ENCODE results near the gene FRMPD4. TPM values are rescaled to one million over a fixed set of nuclear protein-coding genes. Genes with fewer than 3 reads are reported as not detected.

Gene FRMPD4
- total RNA-seq, 1 donor from 2014 or later, result 0.79 TPM

- no peak for FAIRE-seq
- TF ChIP-seq CTCF (IDR thresholded peaks at IDR 0.05; ENCODE audit: insufficient read depth, low read length, severe bottlenecking), result no peak
- Histone ChIP-seq H3K27me3 (ENCODE audit: control insufficient read depth, insufficient read depth, low read length) (no peaks in the 10 kb centered on the region), H3K4me3 (ENCODE audit: low read depth, low read length) (no peak overlapping the region), H3K36me3 (ENCODE audit: control insufficient read depth, insufficient read depth, low read length) (no peaks in the 10 kb centered on the region)
- no peak for DNase-seq (ENCODE audit: low read depth)
Measured at GRCh38 chrX:12700745-12701144, 562.5 kb downstream of the FRMPD4 start.

GRCh38 chrX:12701628-12702027 is 563.4 kb downstream of the FRMPD4 start:
- TF ChIP-seq CTCF (IDR thresholded peaks at IDR 0.05; ENCODE audit: insufficient read depth, low read length, severe bottlenecking), result peak; percentile 67
- no peaks in the 10 kb centered on the region for H3K36me3 ChIP-seq (ENCODE audit: control insufficient read depth, insufficient read depth, low read length)
- peak; percentile 72 for DNase-seq (ENCODE audit: low read depth)
- FAIRE-seq, result peak; percentile 43
- no peaks in the 10 kb centered on the region for H3K27me3 ChIP-seq (ENCODE audit: control insufficient read depth, insufficient read depth, low read length)
- no peak overlapping the region for H3K4me3 ChIP-seq (ENCODE audit: low read depth, low read length)

GRCh38 chrX:12702509-12703091 is 564.3 kb downstream of the FRMPD4 start:
- Histone ChIP-seq H3K36me3 (ENCODE audit: control insufficient read depth, insufficient read depth, low read length) (no peaks in the 10 kb centered on the region), H3K27me3 (ENCODE audit: control insufficient read depth, insufficient read depth, low read length) (no peaks in the 10 kb centered on the region), H3K4me3 (ENCODE audit: low read depth, low read length) (no peak overlapping the region)
- FAIRE-seq (peak; percentile 72), DNase-seq (ENCODE audit: low read depth) (peak; percentile 73)
- peak; percentile 37 for TF ChIP-seq CTCF (IDR thresholded peaks at IDR 0.05; ENCODE audit: insufficient read depth, low read length, severe bottlenecking)

GRCh38 chrX:12704706-12705105 is 566.4 kb downstream of the FRMPD4 start:
- TF ChIP-seq CTCF (IDR thresholded peaks at IDR 0.05; ENCODE audit: insufficient read depth, low read length, severe bottlenecking), result no peak
- DNase-seq (ENCODE audit: low read depth) (no peak), FAIRE-seq (no peak)
- H3K36me3 ChIP-seq (ENCODE audit: control insufficient read depth, insufficient read depth, low read length), result no peaks in the 10 kb centered on the region
- no peaks in the 10 kb centered on the region for H3K27me3 ChIP-seq (ENCODE audit: control insufficient read depth, insufficient read depth, low read length)
- H3K4me3 ChIP-seq (ENCODE audit: low read depth, low read length), result no peak overlapping the region

- peak; percentile 21 for DNase-seq (ENCODE audit: low read depth)
Measured at GRCh38 chrX:12709047-12709446, 570.8 kb downstream of the FRMPD4 start.

More at GRCh38 chrX:12709047-12709446, 570.8 kb downstream of the FRMPD4 start:
- Histone ChIP-seq H3K36me3 (ENCODE audit: control insufficient read depth, insufficient read depth, low read length) (no peaks in the 10 kb centered on the region), H3K4me3 (ENCODE audit: low read depth, low read length) (no peak overlapping the region), H3K27me3 (ENCODE audit: control insufficient read depth, insufficient read depth, low read length) (no peaks in the 10 kb centered on the region)
- TF ChIP-seq CTCF (IDR thresholded peaks at IDR 0.05; ENCODE audit: insufficient read depth, low read length, severe bottlenecking), result peak; percentile 59
- FAIRE-seq, result no peak

Measured in bronchial epithelial cell (primary cell).